Measurements from ENCODE around the gene KCNJ6. TPM values are rescaled to one million over a fixed set of nuclear protein-coding genes. Genes with fewer than 3 reads are reported as not detected.

Gene KCNJ6
- total RNA-seq, 1 experiment from 2014 or later, result 1.2 TPM

DNA sequence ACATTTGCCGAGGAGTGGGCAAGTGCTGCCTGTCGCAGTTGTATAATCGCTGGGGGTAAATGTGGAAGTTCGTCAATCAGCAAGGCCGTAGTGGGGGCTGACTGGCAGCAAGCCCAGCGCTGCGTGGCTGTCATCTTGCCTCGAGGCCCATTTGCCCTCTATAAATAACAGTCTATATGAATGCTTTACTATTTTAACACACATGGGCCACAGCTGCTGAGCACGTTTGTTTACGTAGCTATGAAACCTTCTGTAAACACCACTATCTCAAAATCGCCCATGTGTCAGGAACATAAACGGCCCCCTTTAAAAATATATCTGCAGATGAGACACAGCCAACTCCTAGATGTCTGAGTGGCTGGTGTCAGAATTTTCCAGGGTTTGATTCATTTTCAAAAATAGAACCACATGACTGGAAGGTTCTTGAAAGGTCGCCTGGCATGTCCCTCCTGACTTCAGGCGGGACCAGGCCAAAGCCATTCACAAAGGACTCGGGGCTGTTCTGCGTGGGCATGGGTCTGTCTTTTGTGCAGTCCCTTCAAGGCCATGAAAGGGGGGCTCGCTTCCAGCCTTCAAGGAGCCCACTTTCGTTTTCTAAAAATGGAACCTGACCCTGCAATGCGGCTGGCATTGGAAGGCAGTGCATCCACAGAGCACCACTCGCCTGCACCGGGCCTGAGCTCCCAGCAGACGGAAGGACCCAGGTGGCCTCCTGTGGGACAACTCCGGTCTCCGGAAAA lies 205.5 kb downstream of the KCNJ6 start:
- Histone ChIP-seq H3K4me1 (ENCODE audit: insufficient read depth, low read length) (no peaks in the 10 kb centered on the region), H4K8ac (replicated peaks; ENCODE audit: insufficient read length, low read depth, low read length) (no peak overlapping the region), H2BK120ac (ENCODE audit: low read depth, low read length, poor library complexity, severe bottlenecking) (no peak overlapping the region), H2AFZ (ENCODE audit: low read length) (no peak overlapping the region), H3T11ph (ENCODE audit: low read length) (no peak overlapping the region), H3K79me2 (ENCODE audit: insufficient read depth, low read length) (no peaks in the 10 kb centered on the region), H4K5ac (ENCODE audit: insufficient read length, low read depth, low read length) (no peak overlapping the region), H3K23ac (ENCODE audit: insufficient read length, low read depth, low read length) (no peak overlapping the region), H2BK20ac (ENCODE audit: low read depth, low read length, poor library complexity, severe bottlenecking) (no peak overlapping the region), H4K91ac (ENCODE audit: insufficient read length, low read depth, low read length) (no peak overlapping the region), H2AK5ac (ENCODE audit: insufficient read length, low read length) (no peak overlapping the region), H4K20me1 (ENCODE audit: control insufficient read depth, insufficient read depth, insufficient read length) (no peaks in the 10 kb centered on the region), H3K18ac (ENCODE audit: insufficient read length, low read depth, low read length) (no peak overlapping the region), H3K27me3 (ENCODE audit: insufficient read depth, low read length) (no peaks in the 10 kb centered on the region), H3K79me1 (ENCODE audit: insufficient read depth, low read depth, low read length, poor library complexity, severe bottlenecking) (no peaks in the 10 kb centered on the region), H3K9me3 (ENCODE audit: control insufficient read depth, low read depth, low read length) (no peaks in the 10 kb centered on the region), H3K9ac (ENCODE audit: extremely low read depth, insufficient read length, low read length) (no peak overlapping the region), H3K27ac (ENCODE audit: insufficient read length, low read depth, low read length) (no peak overlapping the region), H3K23me2 (ENCODE audit: insufficient read length, low read depth, low read length, poor library complexity, severe bottlenecking) (no peaks in the 10 kb centered on the region), H3K56ac (ENCODE audit: insufficient read length, low read depth, low read length) (no peak overlapping the region), H2BK5ac (ENCODE audit: insufficient read length, low read length) (no peak overlapping the region), H2BK12ac (ENCODE audit: insufficient read length, low read depth, low read length) (no peak overlapping the region), H3K14ac (ENCODE audit: insufficient read depth, low read length) (no peak overlapping the region), H3K4ac (ENCODE audit: low read depth, low read length) (no peak overlapping the region), H3K4me2 (ENCODE audit: insufficient read depth, insufficient read length, low read length) (no peak overlapping the region), H2BK15ac (ENCODE audit: low read depth, low read length) (no peak overlapping the region)
- no peak overlapping the region for H3K4me3 Mint-ChIP-seq
- peaks cover 12 to 13% of the 10 kb centered on the region in 2 experiments for H3K4me1 Mint-ChIP-seq
- WGBS (ENCODE audit: extremely low coverage, insufficient read length, low lambda C conversion rate), result no CpG with 5 or more reads among the region's 24 CpGs
- H3K9me3 Mint-ChIP-seq, result peaks cover 0 to 3% of the 10 kb centered on the region in 2 experiments; a peak in 2 of 5 replicates
- H3K36me3 Mint-ChIP-seq (ENCODE audit: insufficient read depth in 1 of 3, low read depth in 3 of 3), result peaks cover 0 to 11% (median 0%) of the 10 kb centered on the region in 3 experiments; a peak in 1 of 7 replicates
- no peak for TF ChIP-seq CTCF (conservative IDR thresholded peaks at IDR 0.05)
- no peak overlapping the region for H3K27ac Mint-ChIP-seq
- no peak for DNase-seq
- H3K27me3 Mint-ChIP-seq (ENCODE audit: low read depth), result no peaks in the 10 kb centered on the region

Measured in H9 (cell line).